ENCODE results near the gene MYH14. TPM values are rescaled to one million over a fixed set of nuclear protein-coding genes. Genes with fewer than 3 reads are reported as not detected.
"Not testable (repeated sequence)": the region's sequence is repeated elsewhere in the genome, so short reads cannot be mapped to it uniquely, and the experiment has no call there.

The MYH14 gene
- total RNA-seq, 4 donors from 2014 or later, result 103 to 174 (median 141) TPM

- no peak for ATAC-seq
- no peak overlapping the region for H3K27ac ChIP-seq
- H3K4me1 ChIP-seq, result no peaks in the 10 kb centered on the region
- intact Hi-C loops (cut with DNase I; ENCODE audit: low total_unique reads) (no loop called here), in situ Hi-C loops (cut with MboI; ENCODE audit: low sequenced_read_pairs in 4 of 4) (loop anchor here in 2 of 4 donors (10.0 to 25.0 kb wide), 2 partner anchors 110 to 433 kb away; no protein-coding TSS in a partner anchor)
- DNase-seq, result no peak
- H3K4me3 ChIP-seq, result no peak overlapping the region
- no peaks in the 10 kb centered on the region for H3K36me3 ChIP-seq
- H3K9me3 ChIP-seq, result no peaks in the 10 kb centered on the region
- TF ChIP-seq POLR2A (IDR thresholded peaks at IDR 0.05) (no peak), CTCF (IDR thresholded peaks at IDR 0.05 in 4 of 5, conservative IDR thresholded peaks at IDR 0.05 in 1 of 5) (no peak)
- no peaks in the 10 kb centered on the region for H3K27me3 ChIP-seq
Measured at GRCh38 chr19:50352242-50352641, 148.8 kb downstream of the MYH14 start.

DNA sequence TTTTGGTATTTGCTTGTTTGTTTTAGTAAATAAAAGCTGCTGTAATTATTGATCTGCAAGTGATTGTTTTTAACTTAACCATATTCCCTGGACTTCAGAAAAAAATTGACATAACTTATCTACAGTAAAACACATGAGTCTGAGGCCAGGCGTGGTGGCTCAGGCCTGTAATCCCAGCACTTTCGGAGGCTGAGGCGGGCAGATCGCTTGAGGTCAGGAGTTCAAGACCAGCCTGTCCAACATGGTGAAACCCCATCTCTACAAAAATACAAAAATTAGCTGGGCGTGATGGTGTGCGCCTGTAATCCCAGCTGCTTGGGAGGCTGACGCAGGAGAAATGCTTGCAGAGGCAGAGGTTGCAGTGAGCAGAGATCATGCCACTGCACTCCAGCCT, 150.1 kb downstream of the MYH14 start:
- H3K9me3 ChIP-seq; H3K27ac ChIP-seq; H3K36me3 ChIP-seq; intact Hi-C loops (cut with DNase I; ENCODE audit: low total_unique reads); ATAC-seq; H3K4me3 ChIP-seq; H3K27me3 ChIP-seq; H3K4me1 ChIP-seq; DNase-seq: not testable (repeated sequence)
- in situ Hi-C loops (cut with MboI; ENCODE audit: low sequenced_read_pairs in 4 of 4), result loop anchor here in 2 of 4 donors (10.0 to 25.0 kb wide), 2 partner anchors 109 to 431 kb away; no protein-coding TSS in a partner anchor

DNA sequence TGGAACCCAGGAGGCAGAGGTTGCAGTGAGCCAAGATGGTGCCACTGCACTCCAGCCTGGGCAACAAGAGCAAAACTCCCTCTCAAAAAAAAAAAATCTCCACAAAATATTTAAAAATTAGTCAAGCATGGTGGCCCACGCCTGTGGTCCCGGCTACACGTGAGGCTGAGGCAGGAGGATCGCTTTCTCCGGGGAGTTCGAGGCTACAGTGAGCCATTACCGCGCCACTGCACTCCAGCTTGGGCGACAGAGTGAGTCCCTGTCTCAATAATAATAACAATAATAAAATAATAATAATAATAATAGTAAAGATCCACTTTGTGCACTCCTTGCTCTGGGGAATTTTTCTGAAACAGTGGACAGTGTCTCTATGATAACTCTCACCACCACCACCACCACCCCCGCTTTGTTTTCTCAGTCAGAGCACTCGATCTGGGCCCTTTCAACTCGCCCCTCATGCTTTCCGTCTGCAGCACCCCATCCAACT, 153.3 kb downstream of the MYH14 start:
- TF ChIP-seq POLR2A (IDR thresholded peaks at IDR 0.05) (no peak), CTCF (IDR thresholded peaks at IDR 0.05 in 4 of 5, conservative IDR thresholded peaks at IDR 0.05 in 1 of 5) (no peak)
- ATAC-seq, result no peak
- H3K36me3 ChIP-seq, result no peaks in the 10 kb centered on the region
- no peak for DNase-seq
- in situ Hi-C loops (cut with MboI; ENCODE audit: low sequenced_read_pairs in 4 of 4), result loop anchor here in 3 of 4 donors (5.0 to 25.0 kb wide), 3 partner anchors 106 to 431 kb away; no protein-coding TSS in a partner anchor
- no peaks in the 10 kb centered on the region for H3K27me3 ChIP-seq
- peaks cover 0 to 6% of the 10 kb centered on the region in 2 donors for H3K4me1 ChIP-seq
- no peaks in the 10 kb centered on the region for H3K9me3 ChIP-seq
- peak overlapping the region in 1 of 4 donors; percentile 60 for H3K4me3 ChIP-seq
- H3K27ac ChIP-seq, result no peak overlapping the region
- intact Hi-C loops (cut with DNase I; ENCODE audit: low total_unique reads), result loop anchor here (1.0 to 5.0 kb wide), 4 partner anchors 58 to 741 kb away; no protein-coding TSS in a partner anchor

- ATAC-seq (peak; percentile 80 to 91), DNase-seq (peak in 1 of 2 donors; percentile 68)
- in situ Hi-C loops (cut with MboI; ENCODE audit: low sequenced_read_pairs in 4 of 4), result loop anchor here in 3 of 4 donors (5.0 to 25.0 kb wide), 3 partner anchors 105 to 430 kb away; no protein-coding TSS in a partner anchor
- TF ChIP-seq CTCF (IDR thresholded peaks at IDR 0.05 in 4 of 5, conservative IDR thresholded peaks at IDR 0.05 in 1 of 5) (peak; percentile 79 to 90 (median 88)), POLR2A (IDR thresholded peaks at IDR 0.05) (peak; percentile 7 to 8)
- peaks cover 0 to 6% of the 10 kb centered on the region in 2 donors for H3K4me1 ChIP-seq
- intact Hi-C loops (cut with DNase I; ENCODE audit: low total_unique reads), result loop anchor here (1.0 to 5.0 kb wide), 4 partner anchors 57 to 740 kb away; no protein-coding TSS in a partner anchor
- no peaks in the 10 kb centered on the region for H3K9me3 ChIP-seq
- no peaks in the 10 kb centered on the region for H3K36me3 ChIP-seq
- H3K27ac ChIP-seq, result peak overlapping the region; percentile 56 to 82 (median 78)
- peak overlapping the region; percentile 44 to 74 (median 66) for H3K4me3 ChIP-seq
- H3K27me3 ChIP-seq, result no peaks in the 10 kb centered on the region
Measured at GRCh38 chr19:50357178-50358100, 154.0 kb downstream of the MYH14 start.
